ENCODE measurements around the gene DNAJC2.

DNA sequence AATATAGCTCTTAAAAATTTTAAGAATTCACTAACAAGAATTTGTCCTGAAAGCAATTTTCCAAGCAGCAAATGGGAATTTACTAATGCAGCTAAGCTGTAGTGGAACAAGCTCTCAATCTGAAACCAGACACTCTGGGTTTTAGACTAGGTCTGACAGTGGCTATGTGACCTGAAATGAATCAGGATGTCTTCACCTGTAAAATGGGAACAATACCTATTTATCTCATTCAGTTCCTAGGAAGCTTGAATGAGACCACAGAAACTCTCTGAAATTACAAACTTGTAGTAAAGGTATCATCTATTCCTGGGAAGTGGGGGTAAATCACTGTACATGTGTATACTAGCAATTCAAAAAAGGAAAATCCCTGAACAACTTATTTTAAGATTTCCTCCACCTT lies 1.2 kb downstream of the DNAJC2 start:
- no peak for TF ChIP-seq CTCF (IDR thresholded peaks at IDR 0.05)
- TF ChIP-seq POLR2A (IDR thresholded peaks at IDR 0.05), result no peak

Measured in adrenal gland (tissue), 5 donors.